ENCODE results near the gene PCDHA11.
"Not testable (repeated sequence)": the region's sequence is repeated elsewhere in the genome, so short reads cannot be mapped to it uniquely, and the experiment has no call there.

Gene PCDHA11

GRCh38 chr5:140868721-140869554, at the start of gene PCDHA11:
TSS of gene PCDHA11 (plus strand) at chr5:140868957. CDS start at chr5:140869104, 147 bp downstream.
- H3K4me1 ChIP-seq (ENCODE audit: insufficient read depth, low read length), result no peaks in the 10 kb centered on the region
- no peak within 1 kb of the TSS for H3K27ac ChIP-seq (ENCODE audit: low read length)
- H3K36me3 ChIP-seq (ENCODE audit: insufficient read depth, low read depth, low read length), result no peaks in the 10 kb centered on the region
- H3K4me3 ChIP-seq (ENCODE audit: low read length), result peak within 1 kb of the TSS; percentile 63; the same call in 1 of the 2 replicates
- H3K27me3 ChIP-seq (ENCODE audit: insufficient read depth, low read length), result no peaks in the 10 kb centered on the region
- H3K9ac ChIP-seq (ENCODE audit: low read depth, low read length), result peak within 1 kb of the TSS; percentile 62; the same call in 1 of the 2 replicates
- peaks cover 23% of the 10 kb centered on the region; the same call in 1 of the 2 replicates for H3K9me3 ChIP-seq (ENCODE audit: insufficient read depth, low read depth, low read length)

- H3K9me3 ChIP-seq (ENCODE audit: insufficient read depth, low read depth, low read length), result peaks cover 50% of the 10 kb centered on the region; the same call in 1 of the 2 replicates
- no peak within 1 kb of the TSS for H3K4me3 ChIP-seq (ENCODE audit: low read length)
- no peak within 1 kb of the TSS for H3K27ac ChIP-seq (ENCODE audit: low read length)
- H3K9ac ChIP-seq (ENCODE audit: low read depth, low read length), result no peak within 1 kb of the TSS
- no peaks in the 10 kb centered on the region for H3K4me1 ChIP-seq (ENCODE audit: insufficient read depth, low read length)
- no peaks in the 10 kb centered on the region for H3K27me3 ChIP-seq (ENCODE audit: insufficient read depth, low read length)
- no peaks in the 10 kb centered on the region for H3K36me3 ChIP-seq (ENCODE audit: insufficient read depth, low read depth, low read length)
Measured at GRCh38 chr5:140821375-140822280, 47.1 kb upstream of the PCDHA11 start, which contains the start of gene PCDHA5. TSS of gene PCDHA5 (plus strand) at chr5:140821613.

- Histone ChIP-seq H3K4me3 (ENCODE audit: low read length) (no peak overlapping the region), H3K27ac (ENCODE audit: low read length) (no peak overlapping the region), H3K9me3 (ENCODE audit: insufficient read depth, low read depth, low read length) (peaks cover 48% of the 10 kb centered on the region; the same call in 1 of the 2 replicates), H3K36me3 (ENCODE audit: insufficient read depth, low read depth, low read length) (no peaks in the 10 kb centered on the region), H3K9ac (ENCODE audit: low read depth, low read length) (no peak overlapping the region), H3K27me3 (ENCODE audit: insufficient read depth, low read length) (no peaks in the 10 kb centered on the region), H3K4me1 (ENCODE audit: insufficient read depth, low read length) (no peaks in the 10 kb centered on the region)
Measured at GRCh38 chr5:140822281-140822629, 46.5 kb upstream of the PCDHA11 start.

GRCh38 chr5:140822969-140823368, 45.8 kb upstream of the PCDHA11 start:
- H3K4me3 ChIP-seq (ENCODE audit: low read length); H3K27me3 ChIP-seq (ENCODE audit: insufficient read depth, low read length); H3K36me3 ChIP-seq (ENCODE audit: insufficient read depth, low read depth, low read length); H3K27ac ChIP-seq (ENCODE audit: low read length); H3K4me1 ChIP-seq (ENCODE audit: insufficient read depth, low read length); H3K9ac ChIP-seq (ENCODE audit: low read depth, low read length): not testable (repeated sequence)
- H3K9me3 ChIP-seq (ENCODE audit: insufficient read depth, low read depth, low read length), result peaks cover 48% of the 10 kb centered on the region; the same call in 1 of the 2 replicates

- no peaks in the 10 kb centered on the region for H3K27me3 ChIP-seq (ENCODE audit: insufficient read depth, low read length)
- H3K9me3 ChIP-seq (ENCODE audit: insufficient read depth, low read depth, low read length), result peaks cover 49% of the 10 kb centered on the region; the same call in 1 of the 2 replicates
- H3K4me1 ChIP-seq (ENCODE audit: insufficient read depth, low read length), result no peaks in the 10 kb centered on the region
- H3K9ac ChIP-seq (ENCODE audit: low read depth, low read length), result no peak overlapping the region
- H3K27ac ChIP-seq (ENCODE audit: low read length), result no peak overlapping the region
- H3K36me3 ChIP-seq (ENCODE audit: insufficient read depth, low read depth, low read length), result no peaks in the 10 kb centered on the region
- H3K4me3 ChIP-seq (ENCODE audit: low read length), result no peak overlapping the region
Measured at GRCh38 chr5:140823475-140823874, 45.3 kb upstream of the PCDHA11 start.

GRCh38 chr5:140827704-140828361, 40.9 kb upstream of the PCDHA11 start, which contains the start of gene PCDHA6:
TSS of gene PCDHA6 (plus strand) at chr5:140827960. CDS start at chr5:140828092, 132 bp downstream.
- Histone ChIP-seq H3K4me1 (ENCODE audit: insufficient read depth, low read length) (no peaks in the 10 kb centered on the region), H3K27me3 (ENCODE audit: insufficient read depth, low read length) (no peaks in the 10 kb centered on the region), H3K9me3 (ENCODE audit: insufficient read depth, low read depth, low read length) (peaks cover 41% of the 10 kb centered on the region; the same call in 1 of the 2 replicates), H3K27ac (ENCODE audit: low read length) (no peak within 1 kb of the TSS), H3K9ac (ENCODE audit: low read depth, low read length) (no peak within 1 kb of the TSS), H3K36me3 (ENCODE audit: insufficient read depth, low read depth, low read length) (no peaks in the 10 kb centered on the region), H3K4me3 (ENCODE audit: low read length) (no peak within 1 kb of the TSS)

- Histone ChIP-seq H3K4me1 (ENCODE audit: insufficient read depth, low read length) (no peaks in the 10 kb centered on the region), H3K27ac (ENCODE audit: low read length) (no peak overlapping the region), H3K27me3 (ENCODE audit: insufficient read depth, low read length) (no peaks in the 10 kb centered on the region), H3K36me3 (ENCODE audit: insufficient read depth, low read depth, low read length) (no peaks in the 10 kb centered on the region), H3K9me3 (ENCODE audit: insufficient read depth, low read depth, low read length) (peaks cover 45% of the 10 kb centered on the region; the same call in 1 of the 2 replicates), H3K9ac (ENCODE audit: low read depth, low read length) (no peak overlapping the region), H3K4me3 (ENCODE audit: low read length) (no peak overlapping the region)
Measured at GRCh38 chr5:140828362-140828737, 40.4 kb upstream of the PCDHA11 start.

GRCh38 chr5:140829511-140830501, 39.0 kb upstream of the PCDHA11 start:
- not testable (repeated sequence) for H3K4me3 ChIP-seq (ENCODE audit: low read length); H3K27me3 ChIP-seq (ENCODE audit: insufficient read depth, low read length); H3K4me1 ChIP-seq (ENCODE audit: insufficient read depth, low read length); H3K36me3 ChIP-seq (ENCODE audit: insufficient read depth, low read depth, low read length); H3K9ac ChIP-seq (ENCODE audit: low read depth, low read length); H3K27ac ChIP-seq (ENCODE audit: low read length)
- peaks cover 43% of the 10 kb centered on the region; the same call in 1 of the 2 replicates for H3K9me3 ChIP-seq (ENCODE audit: insufficient read depth, low read depth, low read length)

- H3K9me3 ChIP-seq (ENCODE audit: insufficient read depth, low read depth, low read length), result peaks cover 41% of the 10 kb centered on the region; the same call in 1 of the 2 replicates
- no peaks in the 10 kb centered on the region for H3K36me3 ChIP-seq (ENCODE audit: insufficient read depth, low read depth, low read length)
- no peak within 1 kb of the TSS for H3K4me3 ChIP-seq (ENCODE audit: low read length)
- no peak within 1 kb of the TSS for H3K9ac ChIP-seq (ENCODE audit: low read depth, low read length)
- no peak within 1 kb of the TSS for H3K27ac ChIP-seq (ENCODE audit: low read length)
- H3K27me3 ChIP-seq (ENCODE audit: insufficient read depth, low read length), result no peaks in the 10 kb centered on the region
- H3K4me1 ChIP-seq (ENCODE audit: insufficient read depth, low read length), result no peaks in the 10 kb centered on the region
Measured at GRCh38 chr5:140833993-140834392, 34.8 kb upstream of the PCDHA11 start, which contains the start of gene PCDHA7. TSS of gene PCDHA7 (plus strand) at chr5:140834269. CDS start at chr5:140834384, 115 bp downstream.

- H3K4me3 ChIP-seq (ENCODE audit: low read length); H3K4me1 ChIP-seq (ENCODE audit: insufficient read depth, low read length); H3K36me3 ChIP-seq (ENCODE audit: insufficient read depth, low read depth, low read length); H3K27me3 ChIP-seq (ENCODE audit: insufficient read depth, low read length); H3K9ac ChIP-seq (ENCODE audit: low read depth, low read length); H3K27ac ChIP-seq (ENCODE audit: low read length): not testable (repeated sequence)
- peaks cover 41% of the 10 kb centered on the region; the same call in 1 of the 2 replicates for H3K9me3 ChIP-seq (ENCODE audit: insufficient read depth, low read depth, low read length)
Measured at GRCh38 chr5:140834439-140835008, 34.2 kb upstream of the PCDHA11 start.

All from iPS-20b (cell line).